ENCODE data around the gene MACROD1. TPM values are rescaled to one million over a fixed set of nuclear protein-coding genes. Genes with fewer than 3 reads are reported as not detected.

Gene MACROD1
- total RNA-seq, 1 donor from 2014 or later = 20.2 TPM

GRCh38 chr11:64019106-64020037, 146.5 kb downstream of the MACROD1 start:
- intact Hi-C loops (cut with micrococcal nuclease) = no loop called here
- H3K36me3 Mint-ChIP-seq (ENCODE audit: low read depth) = no peaks in the 10 kb centered on the region
- no peak overlapping the region for H3K27ac Mint-ChIP-seq

GRCh38 chr11:64018310-64018709, 147.6 kb downstream of the MACROD1 start:
- H3K4me1 Mint-ChIP-seq (ENCODE audit: low read depth) = no peaks in the 10 kb centered on the region

More at GRCh38 chr11:64019106-64020037, 146.5 kb downstream of the MACROD1 start:
- Mint-ChIP-seq H3K9me3 (no peaks in the 10 kb centered on the region), H3K4me3 (no peak overlapping the region), H3K4me1 (ENCODE audit: low read depth) (no peaks in the 10 kb centered on the region), H3K27me3 (ENCODE audit: insufficient read depth) (no peaks in the 10 kb centered on the region)
- no peak for DNase-seq (ENCODE audit: low spot score)

GRCh38 chr11:64017945-64018224, 148.0 kb downstream of the MACROD1 start:
- H3K27me3 Mint-ChIP-seq (ENCODE audit: insufficient read depth) = no peaks in the 10 kb centered on the region
- H3K36me3 Mint-ChIP-seq (ENCODE audit: low read depth) = no peaks in the 10 kb centered on the region
- intact Hi-C loops (cut with micrococcal nuclease) = no loop called here
- H3K4me3 Mint-ChIP-seq = no peak overlapping the region
- no peak overlapping the region for H3K27ac Mint-ChIP-seq
- no peak for DNase-seq (ENCODE audit: low spot score)
- H3K4me1 Mint-ChIP-seq (ENCODE audit: low read depth) = no peaks in the 10 kb centered on the region
- no peaks in the 10 kb centered on the region for H3K9me3 Mint-ChIP-seq

More at GRCh38 chr11:64018310-64018709, 147.6 kb downstream of the MACROD1 start:
- DNase-seq (ENCODE audit: low spot score) = no peak
- Mint-ChIP-seq H3K27me3 (ENCODE audit: insufficient read depth) (no peaks in the 10 kb centered on the region), H3K27ac (no peak overlapping the region), H3K9me3 (no peaks in the 10 kb centered on the region), H3K4me3 (no peak overlapping the region), H3K36me3 (ENCODE audit: low read depth) (no peaks in the 10 kb centered on the region)
- intact Hi-C loops (cut with micrococcal nuclease) = no loop called here

- Mint-ChIP-seq H3K36me3 (ENCODE audit: low read depth) (no peaks in the 10 kb centered on the region), H3K27ac (no peak overlapping the region), H3K4me3 (no peak overlapping the region), H3K4me1 (ENCODE audit: low read depth) (no peaks in the 10 kb centered on the region), H3K9me3 (peaks cover 5% of the 10 kb centered on the region), H3K27me3 (ENCODE audit: insufficient read depth) (no peaks in the 10 kb centered on the region)
- DNase-seq (ENCODE audit: low spot score) = no peak
- intact Hi-C loops (cut with micrococcal nuclease) = no loop called here
Measured at GRCh38 chr11:64015935-64016845, 149.7 kb downstream of the MACROD1 start.

- no peak for DNase-seq (ENCODE audit: low spot score)
- Mint-ChIP-seq H3K27ac (no peak overlapping the region), H3K4me3 (no peak overlapping the region), H3K4me1 (ENCODE audit: low read depth) (no peaks in the 10 kb centered on the region), H3K27me3 (ENCODE audit: insufficient read depth) (no peaks in the 10 kb centered on the region), H3K36me3 (ENCODE audit: low read depth) (no peaks in the 10 kb centered on the region), H3K9me3 (peaks cover 12% of the 10 kb centered on the region)
- intact Hi-C loops (cut with micrococcal nuclease) = no loop called here
Measured at GRCh38 chr11:64015510-64015909, 150.4 kb downstream of the MACROD1 start.

GRCh38 chr11:64014356-64014755, 151.6 kb downstream of the MACROD1 start:
- Mint-ChIP-seq H3K27me3 (ENCODE audit: insufficient read depth) (no peaks in the 10 kb centered on the region), H3K4me3 (no peak overlapping the region), H3K4me1 (ENCODE audit: low read depth) (no peaks in the 10 kb centered on the region), H3K9me3 (peaks cover 17% of the 10 kb centered on the region), H3K36me3 (ENCODE audit: low read depth) (no peaks in the 10 kb centered on the region), H3K27ac (no peak overlapping the region)
- intact Hi-C loops (cut with micrococcal nuclease) = no loop called here
- DNase-seq (ENCODE audit: low spot score) = no peak

- no peaks in the 10 kb centered on the region for H3K36me3 Mint-ChIP-seq (ENCODE audit: low read depth)
- no peak for DNase-seq (ENCODE audit: low spot score)
- peaks cover 17% of the 10 kb centered on the region for H3K9me3 Mint-ChIP-seq
- H3K27me3 Mint-ChIP-seq (ENCODE audit: insufficient read depth) = peaks cover 2% of the 10 kb centered on the region
- no peak overlapping the region for H3K4me3 Mint-ChIP-seq
- H3K27ac Mint-ChIP-seq = no peak overlapping the region
- no peaks in the 10 kb centered on the region for H3K4me1 Mint-ChIP-seq (ENCODE audit: low read depth)
- intact Hi-C loops (cut with micrococcal nuclease) = no loop called here
Measured at GRCh38 chr11:64013141-64013896, 152.6 kb downstream of the MACROD1 start.

GRCh38 chr11:64011371-64011770, 154.5 kb downstream of the MACROD1 start:
- H3K27me3 Mint-ChIP-seq (ENCODE audit: insufficient read depth) = peaks cover 22% of the 10 kb centered on the region
- H3K4me3 Mint-ChIP-seq = no peak overlapping the region
- intact Hi-C loops (cut with micrococcal nuclease) = no loop called here
- DNase-seq (ENCODE audit: low spot score) = no peak
- peaks cover 6% of the 10 kb centered on the region for H3K4me1 Mint-ChIP-seq (ENCODE audit: low read depth)
- peaks cover 17% of the 10 kb centered on the region for H3K9me3 Mint-ChIP-seq
- no peak overlapping the region for H3K27ac Mint-ChIP-seq
- no peaks in the 10 kb centered on the region for H3K36me3 Mint-ChIP-seq (ENCODE audit: low read depth)

GRCh38 chr11:64010783-64011182, 155.1 kb downstream of the MACROD1 start:
- DNase-seq (ENCODE audit: low spot score) = no peak
- H3K4me3 Mint-ChIP-seq = no peak overlapping the region
- H3K36me3 Mint-ChIP-seq (ENCODE audit: low read depth) = no peaks in the 10 kb centered on the region
- H3K27ac Mint-ChIP-seq = no peak overlapping the region
- peaks cover 17% of the 10 kb centered on the region for H3K9me3 Mint-ChIP-seq
- H3K4me1 Mint-ChIP-seq (ENCODE audit: low read depth) = peaks cover 6% of the 10 kb centered on the region
- intact Hi-C loops (cut with micrococcal nuclease) = no loop called here
- H3K27me3 Mint-ChIP-seq (ENCODE audit: insufficient read depth) = peaks cover 26% of the 10 kb centered on the region

- intact Hi-C loops (cut with micrococcal nuclease) = no loop called here
- Mint-ChIP-seq H3K9me3 (peaks cover 17% of the 10 kb centered on the region), H3K4me3 (no peak overlapping the region), H3K27me3 (ENCODE audit: insufficient read depth) (peaks cover 29% of the 10 kb centered on the region), H3K4me1 (ENCODE audit: low read depth) (peaks cover 6% of the 10 kb centered on the region), H3K27ac (no peak overlapping the region), H3K36me3 (ENCODE audit: low read depth) (no peaks in the 10 kb centered on the region)
- DNase-seq (ENCODE audit: low spot score) = no peak
Measured at GRCh38 chr11:64009710-64010109, 156.2 kb downstream of the MACROD1 start.

- intact Hi-C loops (cut with micrococcal nuclease) = no loop called here
- no peak for DNase-seq (ENCODE audit: low spot score)
- Mint-ChIP-seq H3K9me3 (peaks cover 17% of the 10 kb centered on the region), H3K36me3 (ENCODE audit: low read depth) (no peaks in the 10 kb centered on the region), H3K27ac (no peak overlapping the region), H3K27me3 (ENCODE audit: insufficient read depth) (peaks cover 29% of the 10 kb centered on the region), H3K4me1 (ENCODE audit: low read depth) (peaks cover 6% of the 10 kb centered on the region), H3K4me3 (no peak overlapping the region)
Measured at GRCh38 chr11:64008914-64009633, 156.8 kb downstream of the MACROD1 start.

- intact Hi-C loops (cut with micrococcal nuclease) = no loop called here
- no peaks in the 10 kb centered on the region for H3K36me3 Mint-ChIP-seq (ENCODE audit: low read depth)
- DNase-seq (ENCODE audit: low spot score) = no peak
- H3K27ac Mint-ChIP-seq = no peak overlapping the region
- H3K27me3 Mint-ChIP-seq (ENCODE audit: insufficient read depth) = peaks cover 29% of the 10 kb centered on the region
- H3K9me3 Mint-ChIP-seq = peaks cover 17% of the 10 kb centered on the region
- H3K4me1 Mint-ChIP-seq (ENCODE audit: low read depth) = peaks cover 6% of the 10 kb centered on the region
- H3K4me3 Mint-ChIP-seq = no peak overlapping the region
Measured at GRCh38 chr11:64008283-64008913, 157.5 kb downstream of the MACROD1 start.

Measured in activated T-helper 1 cell treated with anti-CD3 and anti-CD28 coated beads, Interleukin-12 subunit alpha, Interleukin-12 subunit beta, Interleukin-2, Interleukin-4 antibody, amounts not matched to agents 30 ng/mL and 10 ng/mL and 1 ng/mL, durations not matched to agents 14 hours and 24 hours and 36 hours (primary cell).